SIG-M5 (cell line): ENCODE results near the gene DYNLT1.
"Not testable (repeated sequence)": the region's sequence is repeated elsewhere in the genome, so short reads cannot be mapped to it uniquely, and the experiment has no call there.

Source experiments
- DNase-seq: peaks from one replicate; lab custom pipeline; 2025; lab: John Stamatoyannopoulos, UW

The DYNLT1 gene

GRCh38 chr6:158640519-158640918 lies 4.0 kb downstream of the DYNLT1 start:
- no peak for DNase-seq

- no peak for DNase-seq
Observed at GRCh38 chr6:158639056-158639455, 5.5 kb downstream of the DYNLT1 start.

GRCh38 chr6:158638324-158638854 lies 6.2 kb downstream of the DYNLT1 start:
- no peak for DNase-seq

GRCh38 chr6:158636778-158637177 lies 7.8 kb downstream of the DYNLT1 start:
- DNase-seq: no peak

GRCh38 chr6:158635427-158636073 lies 9.0 kb downstream of the DYNLT1 start:
- DNase-seq: no peak

- no peak for DNase-seq
Observed at GRCh38 chr6:158634695-158635426, 9.7 kb downstream of the DYNLT1 start.

GRCh38 chr6:158633127-158633526 lies 11.4 kb downstream of the DYNLT1 start:
- DNase-seq: no peak

- not testable (repeated sequence) for DNase-seq
Observed at GRCh38 chr6:158632538-158633119, 11.9 kb downstream of the DYNLT1 start.

- DNase-seq: no peak
Observed at GRCh38 chr6:158631678-158632537, 12.6 kb downstream of the DYNLT1 start.

- DNase-seq: no peak
Observed at GRCh38 chr6:158630938-158631616, 13.5 kb downstream of the DYNLT1 start.

GRCh38 chr6:158629367-158630221 lies 14.9 kb downstream of the DYNLT1 start:
- DNase-seq: no peak

GRCh38 chr6:158628542-158628941 lies 16.0 kb downstream of the DYNLT1 start:
- DNase-seq: no peak

GRCh38 chr6:158627940-158628211 lies 16.7 kb downstream of the DYNLT1 start:
- DNase-seq: no peak

- no peak for DNase-seq
Observed at GRCh38 chr6:158627168-158627939, 17.2 kb downstream of the DYNLT1 start.

GRCh38 chr6:158626360-158627167 lies 18.0 kb downstream of the DYNLT1 start:
- DNase-seq: no peak

GRCh38 chr6:158625881-158626305 lies 18.6 kb downstream of the DYNLT1 start:
- no peak for DNase-seq

GRCh38 chr6:158624684-158625682 lies 19.6 kb downstream of the DYNLT1 start:
- DNase-seq: no peak
